ENCODE data around the gene SYCE3.

DNA sequence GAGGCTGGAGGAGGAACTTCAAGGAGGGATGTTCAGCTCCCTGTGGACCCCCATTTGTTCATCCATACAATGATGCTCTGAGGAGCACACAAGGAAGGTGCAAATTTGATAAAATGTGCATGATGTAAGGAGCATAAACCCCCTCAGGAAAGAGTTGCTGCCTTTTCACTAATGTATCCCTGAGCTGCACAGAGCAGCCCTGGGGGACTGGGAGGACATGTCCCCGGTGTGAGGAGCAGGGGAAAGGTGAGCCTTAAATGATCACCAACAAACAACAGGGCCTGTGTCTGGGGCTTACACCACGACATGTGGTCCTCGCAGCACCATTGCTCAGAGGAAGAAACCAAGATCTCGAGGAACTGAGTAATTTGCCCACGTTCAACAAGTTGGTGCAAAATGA, 34.4 kb upstream of the SYCE3 start:
- TF ChIP-seq, protein P1, sequence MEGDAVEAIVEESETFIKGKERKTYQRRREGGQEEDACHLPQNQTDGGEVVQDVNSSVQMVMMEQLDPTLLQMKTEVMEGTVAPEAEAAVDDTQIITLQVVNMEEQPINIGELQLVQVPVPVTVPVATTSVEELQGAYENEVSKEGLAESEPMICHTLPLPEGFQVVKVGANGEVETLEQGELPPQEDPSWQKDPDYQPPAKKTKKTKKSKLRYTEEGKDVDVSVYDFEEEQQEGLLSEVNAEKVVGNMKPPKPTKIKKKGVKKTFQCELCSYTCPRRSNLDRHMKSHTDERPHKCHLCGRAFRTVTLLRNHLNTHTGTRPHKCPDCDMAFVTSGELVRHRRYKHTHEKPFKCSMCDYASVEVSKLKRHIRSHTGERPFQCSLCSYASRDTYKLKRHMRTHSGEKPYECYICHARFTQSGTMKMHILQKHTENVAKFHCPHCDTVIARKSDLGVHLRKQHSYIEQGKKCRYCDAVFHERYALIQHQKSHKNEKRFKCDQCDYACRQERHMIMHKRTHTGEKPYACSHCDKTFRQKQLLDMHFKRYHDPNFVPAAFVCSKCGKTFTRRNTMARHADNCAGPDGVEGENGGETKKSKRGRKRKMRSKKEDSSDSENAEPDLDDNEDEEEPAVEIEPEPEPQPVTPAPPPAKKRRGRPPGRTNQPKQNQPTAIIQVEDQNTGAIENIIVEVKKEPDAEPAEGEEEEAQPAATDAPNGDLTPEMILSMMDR (conservative IDR thresholded peaks at IDR 0.05; ENCODE audit: low read depth in 2 of 2) = no peak
- no peak for TF ChIP-seq POLR2AphosphoS5 (IDR thresholded peaks at IDR 0.05; ENCODE audit: low read depth)
- no peak for TF ChIP-seq CREB1 (CRISPR knock-in tag; IDR thresholded peaks at IDR 0.05; ENCODE audit: low read depth)
- TF ChIP-seq EZH2 (IDR thresholded peaks at IDR 0.05; ENCODE audit: low read depth, unreplicated experiment) = no peak

All from GM23338 (cell line).